Measurements from ENCODE around the gene RPL31.
"Not testable (repeated sequence)": the region's sequence is repeated elsewhere in the genome, so short reads cannot be mapped to it uniquely, and the experiment has no call there.

RPL31 gene

GRCh38 chr2:101030866-101031554 is 28.9 kb downstream of the RPL31 start:
- DNase-seq = no peak

- DNase-seq = no peak
Observed at GRCh38 chr2:101032084-101032776, 30.1 kb downstream of the RPL31 start.

- peak; percentile 26 for DNase-seq
Observed at GRCh38 chr2:101036562-101036961, 34.5 kb downstream of the RPL31 start.

GRCh38 chr2:101037161-101037755 is 35.2 kb downstream of the RPL31 start:
- no peak for DNase-seq

GRCh38 chr2:101038455-101039255 is 36.6 kb downstream of the RPL31 start:
- no peak for DNase-seq

- DNase-seq = no peak
Observed at GRCh38 chr2:101040072-101040471, 38.0 kb downstream of the RPL31 start.

GRCh38 chr2:101040761-101041160 is 38.7 kb downstream of the RPL31 start:
- no peak for DNase-seq

GRCh38 chr2:101041413-101041812 is 39.3 kb downstream of the RPL31 start:
- DNase-seq = no peak

GRCh38 chr2:101045330-101045729 is 43.2 kb downstream of the RPL31 start:
- DNase-seq = no peak

GRCh38 chr2:101047075-101047766 is 45.1 kb downstream of the RPL31 start:
- DNase-seq = no peak

GRCh38 chr2:101047774-101048173 is 45.7 kb downstream of the RPL31 start:
- DNase-seq = no peak

- DNase-seq = no peak
Observed at GRCh38 chr2:101048756-101049155, 46.7 kb downstream of the RPL31 start.

- DNase-seq = not testable (repeated sequence)
Observed at GRCh38 chr2:101050886-101051285, 48.8 kb downstream of the RPL31 start.

- no peak for DNase-seq
Observed at GRCh38 chr2:101052147-101052546, 50.1 kb downstream of the RPL31 start.

GRCh38 chr2:101053117-101053516 is 51.0 kb downstream of the RPL31 start:
- no peak for DNase-seq

Measured in NCI-H1694 (cell line).